Heart left ventricle (tissue), 13 donors: ENCODE measurements around the gene KLHL41.

ENCODE experiments used
- CTCF ChIP-seq, 12 donors: fragments of 200-600 bp; sonication (generic) in 4 of 12; IDR thresholded peaks; one replicate each; pipeline versions ENCODE4 v1.5.0 to v1.8.0; 2018 to 2022; ENCODE audit warnings: antibody characterized with exemption in 12 of 12, mild to moderate bottlenecking in 5 of 12
- POLR2A ChIP-seq, 2 donors: fragments of 450-650 bp; IDR thresholded peaks; one replicate each; pipeline ENCODE4 v1.6.1; 2017; ENCODE audit warnings: antibody characterized with exemption in 2 of 2, mild to moderate bottlenecking in 2 of 2, moderate library complexity in 2 of 2
- donor health status: ischemic (EF 13 %, LVEDD 7.1; RV severe dilation, severe dysfunction).
- donor health status: DM: no; HTN: yes; CAD: no.
- donor health status: DM: no; HTN: no; CAD: no.
- donor health status: ischemic (EF 25% LVEDD 6.9; RV normal size, moderate dysfunction).
- donor health status: ischemic (EF 25% LVEDD 5.7; RV mildly dilated, moderate dysfunction).
- donor health status: ischemic (EF 35%, LVEDD 5.7; RV mildly dilated, moderate dysfunction).
- donor health status: nonischemic (EF 11% LVEDD 7.7; RV severe dilation, severe dysfunction).
- donor health status: DM: yes; HTN: yes; CAD: no.
- donor health status: PGD.
- donor health status: ischemic (EF 29% LVEDD 5.4; RV normal size, mild dysfunction).
- donor health status: nonischemic (EF 23%, LVEDD 6.1; RV moderate dilation, normal function).

- TF ChIP-seq CTCF (IDR thresholded peaks at IDR 0.05) (no peak), POLR2A (IDR thresholded peaks at IDR 0.05) (no peak)
These were observed 18.7 kb upstream of the KLHL41 start for GRCh38 chr2:169490834-169491233.
